SK-N-SH treated with all-trans-retinoic acid at 6 μM for 48 hours (cell line): ENCODE data around the gene LGR4.
"Not testable (repeated sequence)": the region's sequence is repeated elsewhere in the genome, so short reads cannot be mapped to it uniquely, and the experiment has no call there.

Source experiments
- ATAC-seq: fragments of 200-7000 bp; cut with Tn5 transposase; 3 replicates; pipeline ENCODE4 v1.9.1; 2020; ENCODE audit warnings: mild to moderate bottlenecking, moderate library complexity
- ARNTL ChIP-seq: fragments of 450-650 bp; formaldehyde crosslinking; IDR thresholded peaks from 2 replicates; pipeline ENCODE4 v1.5.0; 2020; ENCODE audit warnings: low read depth, mild to moderate bottlenecking, moderate library complexity, borderline replicate concordance
- BACH2 ChIP-seq: fragments of 250-450 bp; sonication (Bioruptor Pico); IDR thresholded peaks from 2 replicates; pipeline ENCODE4 v1.9.0; 2021; ENCODE audit warnings: mild to moderate bottlenecking, borderline replicate concordance
- CSDC2 ChIP-seq: fragments of 250-450 bp; sonication (Bioruptor Pico); IDR thresholded peaks from 2 replicates; pipeline ENCODE4 v1.5.0; 2020; ENCODE audit warnings: mild to moderate bottlenecking, moderate library complexity
- GLIS3 ChIP-seq: fragments of 250-450 bp; sonication (Bioruptor Pico); IDR thresholded peaks from 2 replicates; pipeline ENCODE4 v1.5.0; 2020; ENCODE audit warnings: mild to moderate bottlenecking, moderate library complexity
- OSR1 ChIP-seq: fragments of 250-450 bp; sonication (Bioruptor Pico); IDR thresholded peaks from 2 replicates; pipeline ENCODE4 v1.8.0; 2022; ENCODE audit warnings: moderate library complexity, mild to moderate bottlenecking, inconsistent platforms
- PPARA ChIP-seq: fragments of 250-450 bp; sonication (Bioruptor Pico); IDR thresholded peaks from 2 replicates; pipeline ENCODE4 v1.5.0; 2020; ENCODE audit warnings: mild to moderate bottlenecking, borderline replicate concordance
- SNAI2 ChIP-seq: fragments of 250-450 bp; sonication (Bioruptor Pico); IDR thresholded peaks from 2 replicates; pipeline ENCODE4 v1.5.0; 2020; ENCODE audit warnings: mild to moderate bottlenecking, moderate library complexity
- TOX ChIP-seq: fragments of 250-450 bp; sonication (Bioruptor Pico); IDR thresholded peaks from 2 replicates; pipeline ENCODE4 v1.8.0; 2021; ENCODE audit warnings: mild to moderate bottlenecking, moderate library complexity, borderline replicate concordance
- ZC3H10 ChIP-seq: fragments of 250-450 bp; sonication (Bioruptor Pico); IDR thresholded peaks from 2 replicates; pipeline ENCODE4 v1.5.1; 2021; ENCODE audit warnings: mild to moderate bottlenecking, moderate library complexity
- ZFP30 ChIP-seq: fragments of 450-650 bp; formaldehyde crosslinking; IDR thresholded peaks from 2 replicates; pipeline ENCODE4 v1.5.0; 2022; ENCODE audit warnings: mild to moderate bottlenecking, moderate library complexity
- ZNF565 ChIP-seq: fragments of 450-650 bp; formaldehyde crosslinking; conservative IDR thresholded peaks from 2 replicates; pipeline ENCODE4 v1.5.0; 2020; ENCODE audit warnings: low read depth, mild to moderate bottlenecking, moderate library complexity
- ZNF8 ChIP-seq: fragments of 450-650 bp; formaldehyde crosslinking; IDR thresholded peaks from 2 replicates; pipeline ENCODE4 v1.5.0; 2020; ENCODE audit warnings: mild to moderate bottlenecking, moderate library complexity
- TF ChIP-seq, protein P1 (sequence below): fragments of 250-450 bp; sonication (Bioruptor Pico); IDR thresholded peaks from 2 replicates; pipeline ENCODE4 v1.8.0; 2020; ENCODE audit warnings: mild to moderate bottlenecking, moderate library complexity, borderline replicate concordance
- TF ChIP-seq, protein P2 (sequence below): fragments of 250-450 bp; sonication (Bioruptor Pico); IDR thresholded peaks from 2 replicates; pipeline ENCODE4 v1.8.0; 2021; ENCODE audit warnings: low read depth, mild to moderate bottlenecking, moderate library complexity, borderline replicate concordance
- TF ChIP-seq, protein P3 (sequence below): fragments of 250-450 bp; sonication (Bioruptor Pico); IDR thresholded peaks from 2 replicates; pipeline ENCODE4 v1.5.0; 2020; ENCODE audit warnings: mild to moderate bottlenecking, moderate library complexity
- TF ChIP-seq, protein P4 (sequence below): fragments of 250-450 bp; sonication (Bioruptor Pico); IDR thresholded peaks from 2 replicates; pipeline ENCODE4 v1.5.1; 2021; ENCODE audit warnings: mild to moderate bottlenecking, moderate library complexity

Gene LGR4

DNA sequence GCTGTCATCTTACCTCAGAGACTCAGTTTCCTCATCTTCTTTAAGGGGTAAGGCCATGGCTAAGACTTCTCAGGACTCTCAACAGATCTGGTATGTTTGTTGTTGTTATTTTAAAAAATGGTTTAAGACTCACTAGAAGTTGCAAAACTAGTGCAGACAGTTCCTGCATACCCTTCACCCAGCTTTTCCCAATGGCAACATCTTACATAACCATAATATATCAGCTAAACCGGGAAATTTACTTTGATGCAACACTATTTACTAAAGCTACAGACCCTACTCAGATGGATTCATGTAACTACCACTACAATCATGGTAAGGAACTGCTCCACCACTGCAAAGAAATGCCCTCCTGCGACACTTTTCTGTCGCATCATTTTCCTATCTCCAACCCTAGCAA lies 20.4 kb downstream of the LGR4 start:
- no peak for ATAC-seq
- TF ChIP-seq, protein P1, sequence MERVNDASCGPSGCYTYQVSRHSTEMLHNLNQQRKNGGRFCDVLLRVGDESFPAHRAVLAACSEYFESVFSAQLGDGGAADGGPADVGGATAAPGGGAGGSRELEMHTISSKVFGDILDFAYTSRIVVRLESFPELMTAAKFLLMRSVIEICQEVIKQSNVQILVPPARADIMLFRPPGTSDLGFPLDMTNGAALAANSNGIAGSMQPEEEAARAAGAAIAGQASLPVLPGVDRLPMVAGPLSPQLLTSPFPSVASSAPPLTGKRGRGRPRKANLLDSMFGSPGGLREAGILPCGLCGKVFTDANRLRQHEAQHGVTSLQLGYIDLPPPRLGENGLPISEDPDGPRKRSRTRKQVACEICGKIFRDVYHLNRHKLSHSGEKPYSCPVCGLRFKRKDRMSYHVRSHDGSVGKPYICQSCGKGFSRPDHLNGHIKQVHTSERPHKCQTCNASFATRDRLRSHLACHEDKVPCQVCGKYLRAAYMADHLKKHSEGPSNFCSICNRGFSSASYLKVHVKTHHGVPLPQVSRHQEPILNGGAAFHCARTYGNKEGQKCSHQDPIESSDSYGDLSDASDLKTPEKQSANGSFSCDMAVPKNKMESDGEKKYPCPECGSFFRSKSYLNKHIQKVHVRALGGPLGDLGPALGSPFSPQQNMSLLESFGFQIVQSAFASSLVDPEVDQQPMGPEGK (CRISPR knock-in tag) = no peak
- TF ChIP-seq SNAI2 (CRISPR knock-in tag) = no peak
- TF ChIP-seq ZNF565 (CRISPR knock-in tag) = no peak
- TF ChIP-seq, protein P2, sequence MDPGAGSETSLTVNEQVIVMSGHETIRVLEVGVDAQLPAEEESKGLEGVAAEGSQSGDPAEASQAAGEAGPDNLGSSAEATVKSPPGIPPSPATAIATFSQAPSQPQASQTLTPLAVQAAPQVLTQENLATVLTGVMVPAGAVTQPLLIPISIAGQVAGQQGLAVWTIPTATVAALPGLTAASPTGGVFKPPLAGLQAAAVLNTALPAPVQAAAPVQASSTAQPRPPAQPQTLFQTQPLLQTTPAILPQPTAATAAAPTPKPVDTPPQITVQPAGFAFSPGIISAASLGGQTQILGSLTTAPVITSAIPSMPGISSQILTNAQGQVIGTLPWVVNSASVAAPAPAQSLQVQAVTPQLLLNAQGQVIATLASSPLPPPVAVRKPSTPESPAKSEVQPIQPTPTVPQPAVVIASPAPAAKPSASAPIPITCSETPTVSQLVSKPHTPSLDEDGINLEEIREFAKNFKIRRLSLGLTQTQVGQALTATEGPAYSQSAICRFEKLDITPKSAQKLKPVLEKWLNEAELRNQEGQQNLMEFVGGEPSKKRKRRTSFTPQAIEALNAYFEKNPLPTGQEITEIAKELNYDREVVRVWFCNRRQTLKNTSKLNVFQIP (CRISPR knock-in tag) = no peak
- no peak for TF ChIP-seq GLIS3 (CRISPR knock-in tag)
- no peak for TF ChIP-seq CSDC2

DNA sequence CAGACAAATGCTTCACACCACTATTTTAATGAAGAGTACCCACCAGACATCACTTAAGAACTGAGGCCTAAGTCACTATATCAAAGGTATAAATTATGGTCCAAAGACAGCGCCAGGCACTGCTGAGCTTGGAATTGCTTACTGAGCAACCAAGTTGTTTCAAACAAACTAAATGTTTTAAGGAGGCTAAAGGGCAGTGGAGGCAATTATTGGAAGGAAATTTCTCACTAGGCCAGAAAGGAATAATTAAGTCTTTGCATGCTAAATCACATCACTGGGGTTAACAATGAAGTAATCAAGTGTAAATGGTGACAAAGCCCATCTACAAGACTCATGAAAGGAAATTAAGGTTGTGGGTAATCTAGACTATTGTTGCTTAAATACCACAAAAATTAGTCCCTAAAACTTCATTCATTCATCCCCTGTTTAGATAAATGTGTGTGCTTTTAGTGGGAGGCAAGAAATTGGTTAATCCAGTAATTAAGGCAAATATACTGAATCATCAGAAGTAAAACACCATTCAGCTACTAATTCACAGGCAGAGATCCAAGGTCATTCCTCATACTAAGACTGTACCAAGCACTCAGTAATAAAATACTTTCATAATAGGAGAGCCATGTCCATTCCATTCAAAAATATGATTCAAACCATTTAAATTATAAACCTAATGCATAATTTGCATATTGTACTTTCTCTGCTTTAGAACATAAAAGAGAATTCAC lies 21.2 kb downstream of the LGR4 start:
- TF ChIP-seq, protein P3, sequence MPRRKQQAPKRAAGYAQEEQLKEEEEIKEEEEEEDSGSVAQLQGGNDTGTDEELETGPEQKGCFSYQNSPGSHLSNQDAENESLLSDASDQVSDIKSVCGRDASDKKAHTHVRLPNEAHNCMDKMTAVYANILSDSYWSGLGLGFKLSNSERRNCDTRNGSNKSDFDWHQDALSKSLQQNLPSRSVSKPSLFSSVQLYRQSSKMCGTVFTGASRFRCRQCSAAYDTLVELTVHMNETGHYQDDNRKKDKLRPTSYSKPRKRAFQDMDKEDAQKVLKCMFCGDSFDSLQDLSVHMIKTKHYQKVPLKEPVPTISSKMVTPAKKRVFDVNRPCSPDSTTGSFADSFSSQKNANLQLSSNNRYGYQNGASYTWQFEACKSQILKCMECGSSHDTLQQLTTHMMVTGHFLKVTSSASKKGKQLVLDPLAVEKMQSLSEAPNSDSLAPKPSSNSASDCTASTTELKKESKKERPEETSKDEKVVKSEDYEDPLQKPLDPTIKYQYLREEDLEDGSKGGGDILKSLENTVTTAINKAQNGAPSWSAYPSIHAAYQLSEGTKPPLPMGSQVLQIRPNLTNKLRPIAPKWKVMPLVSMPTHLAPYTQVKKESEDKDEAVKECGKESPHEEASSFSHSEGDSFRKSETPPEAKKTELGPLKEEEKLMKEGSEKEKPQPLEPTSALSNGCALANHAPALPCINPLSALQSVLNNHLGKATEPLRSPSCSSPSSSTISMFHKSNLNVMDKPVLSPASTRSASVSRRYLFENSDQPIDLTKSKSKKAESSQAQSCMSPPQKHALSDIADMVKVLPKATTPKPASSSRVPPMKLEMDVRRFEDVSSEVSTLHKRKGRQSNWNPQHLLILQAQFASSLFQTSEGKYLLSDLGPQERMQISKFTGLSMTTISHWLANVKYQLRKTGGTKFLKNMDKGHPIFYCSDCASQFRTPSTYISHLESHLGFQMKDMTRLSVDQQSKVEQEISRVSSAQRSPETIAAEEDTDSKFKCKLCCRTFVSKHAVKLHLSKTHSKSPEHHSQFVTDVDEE = no peak
- TF ChIP-seq CSDC2 = no peak
- no peak for ATAC-seq

DNA sequence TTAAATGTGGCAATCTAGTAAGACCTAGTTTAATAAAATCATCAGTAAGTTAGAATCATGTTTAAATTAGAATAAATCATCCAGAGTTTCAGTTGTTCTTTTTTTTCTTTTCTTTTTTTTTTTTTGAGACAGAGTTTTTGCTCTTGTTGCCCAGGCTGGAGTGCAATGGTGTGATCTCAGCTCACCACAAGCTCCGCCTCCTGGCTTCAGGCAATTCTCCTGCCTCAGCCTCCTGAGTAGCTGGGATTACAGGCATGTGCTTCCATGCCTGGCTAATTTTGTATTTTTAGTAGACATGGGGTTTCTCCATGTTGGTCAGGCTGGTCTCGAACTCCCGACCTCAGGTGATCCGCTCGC lies 24.4 kb downstream of the LGR4 start:
- not testable (repeated sequence) for ATAC-seq

DNA sequence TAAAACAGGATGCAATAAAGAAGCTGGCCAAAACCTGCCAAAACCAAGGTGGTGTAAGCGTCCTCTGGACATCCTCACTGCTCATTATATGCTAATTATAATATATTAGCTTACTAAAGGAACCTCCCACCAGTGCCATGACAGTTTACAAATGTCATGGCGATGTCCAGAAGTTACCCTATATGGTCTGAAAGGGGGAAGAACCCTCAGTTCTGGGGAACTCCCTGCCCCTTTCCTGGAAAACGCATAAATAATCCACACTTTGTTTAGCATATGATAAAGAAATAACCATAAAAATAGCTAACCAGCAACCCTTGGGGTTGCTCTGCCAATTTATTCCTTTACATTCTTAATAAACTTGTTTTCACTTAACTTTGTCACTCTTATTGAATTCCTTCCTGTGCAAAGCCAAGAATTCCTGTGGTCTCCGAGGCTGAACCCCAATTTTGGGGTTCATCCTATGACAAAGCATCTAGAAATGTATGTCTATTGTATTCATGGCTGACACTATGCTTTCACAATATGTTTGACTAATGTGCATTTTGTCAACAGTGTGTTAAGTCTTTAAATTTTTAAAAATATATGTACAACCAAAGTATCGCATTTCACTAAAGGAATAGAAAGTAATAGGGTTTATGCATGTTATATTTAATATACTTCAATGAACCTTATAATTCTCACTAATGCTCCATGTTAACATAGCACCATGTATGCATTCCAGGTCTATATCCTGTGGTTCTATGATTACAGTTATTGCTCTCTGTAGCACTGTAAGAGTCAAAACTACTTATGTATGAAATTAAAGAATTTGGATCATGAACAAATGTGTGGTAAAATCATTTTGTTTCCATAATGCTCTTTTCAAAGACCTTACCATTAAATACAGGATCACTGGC lies 25.1 kb downstream of the LGR4 start:
- ATAC-seq = no peak
- no peak for TF ChIP-seq BACH2

DNA sequence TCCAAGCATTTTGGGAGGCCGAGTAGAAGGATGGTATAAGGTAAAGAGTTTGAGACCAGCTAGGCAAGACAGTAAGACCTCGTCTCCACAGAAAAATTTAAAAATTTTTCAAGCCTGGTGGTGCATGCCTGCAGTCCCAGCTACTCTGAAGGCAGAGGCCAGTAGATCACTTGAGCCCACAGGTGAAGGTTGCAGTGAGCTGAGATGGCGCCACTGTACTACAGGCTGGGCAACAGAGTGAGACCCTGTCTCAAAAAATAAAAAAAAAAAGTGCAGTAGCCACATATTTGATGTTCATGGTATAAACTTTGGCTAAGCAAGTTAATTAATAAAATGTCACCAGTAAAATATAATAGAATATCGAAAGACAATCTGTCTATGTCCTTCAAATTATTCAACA lies 27.0 kb downstream of the LGR4 start:
- no peak for TF ChIP-seq BACH2
- TF ChIP-seq, protein P3 = no peak
- TF ChIP-seq ZNF565 (CRISPR knock-in tag) = no peak
- no peak for TF ChIP-seq OSR1 (CRISPR knock-in tag)
- TF ChIP-seq GLIS3 (CRISPR knock-in tag) = no peak
- TF ChIP-seq, protein P4, sequence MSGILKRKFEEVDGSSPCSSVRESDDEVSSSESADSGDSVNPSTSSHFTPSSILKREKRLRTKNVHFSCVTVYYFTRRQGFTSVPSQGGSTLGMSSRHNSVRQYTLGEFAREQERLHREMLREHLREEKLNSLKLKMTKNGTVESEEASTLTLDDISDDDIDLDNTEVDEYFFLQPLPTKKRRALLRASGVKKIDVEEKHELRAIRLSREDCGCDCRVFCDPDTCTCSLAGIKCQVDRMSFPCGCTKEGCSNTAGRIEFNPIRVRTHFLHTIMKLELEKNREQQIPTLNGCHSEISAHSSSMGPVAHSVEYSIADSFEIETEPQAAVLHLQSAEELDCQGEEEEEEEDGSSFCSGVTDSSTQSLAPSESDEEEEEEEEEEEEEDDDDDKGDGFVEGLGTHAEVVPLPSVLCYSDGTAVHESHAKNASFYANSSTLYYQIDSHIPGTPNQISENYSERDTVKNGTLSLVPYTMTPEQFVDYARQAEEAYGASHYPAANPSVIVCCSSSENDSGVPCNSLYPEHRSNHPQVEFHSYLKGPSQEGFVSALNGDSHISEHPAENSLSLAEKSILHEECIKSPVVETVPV (CRISPR knock-in tag) = no peak
- no peak for TF ChIP-seq ZC3H10 (CRISPR knock-in tag)
- TF ChIP-seq ZFP30 = no peak
- TF ChIP-seq ZNF8 (CRISPR knock-in tag) = no peak
- TF ChIP-seq, protein P2 (CRISPR knock-in tag) = no peak
- no peak for TF ChIP-seq TOX
- no peak for TF ChIP-seq ARNTL
- TF ChIP-seq PPARA (CRISPR knock-in tag) = no peak
- TF ChIP-seq, protein P1 (CRISPR knock-in tag) = no peak
- no peak for ATAC-seq
